OCI-LY7 (cell line): Measurements from ENCODE around the gene CDK17. TPM values are rescaled to one million over a fixed set of nuclear protein-coding genes. Genes with fewer than 3 reads are reported as not detected.

ENCODE experiments used
- BruUV-seq: library from RNA; stranded (reverse); fragments of 400-500 nt; replicated peaks from 2 replicates; lab custom pipeline; 2021; lab: Mats Ljungman, UMichigan
- CTCF ChIA-PET: fragments of 300-600 bp; sonication (Branson Sonifier 250); formaldehyde crosslinking; loops from one replicate; lab custom pipeline; 2022; ENCODE audit warnings: antibody characterized with exemption; ENCODE audit not compliant: unreplicated experiment; lab: Charles Lee
- POLR2A ChIA-PET: fragments of 300-600 bp; sonication (Branson Sonifier 250); formaldehyde crosslinking; loops from one replicate; lab custom pipeline; 2022; ENCODE audit warnings: antibody characterized with exemption; lab: Charles Lee
- DNase-seq: peaks from one replicate; pipeline ENCODE4 v3.0.0-alpha.2; 2015; ENCODE audit warnings: low spot score
- H2AFZ ChIP-seq: fragments of 200-600 bp; sonication (generic), shearing (Covaris generic); 2 replicates; pipeline ENCODE4 v1.6.1; 2014; ENCODE audit warnings: mild to moderate bottlenecking, antibody characterized with exemption, low read length, moderate library complexity
- H3K27ac ChIP-seq: fragments of 200-600 bp; sonication (generic); 2 replicates; pipeline ENCODE4 v1.5.1; 2014; ENCODE audit warnings: mixed run types, low read depth, mild to moderate bottlenecking, moderate library complexity, low read length, inconsistent platforms; ENCODE audit not compliant: poor library complexity, severe bottlenecking
- H3K36me3 ChIP-seq: fragments of 200-600 bp; sonication (generic); 2 replicates; pipeline ENCODE4 v1.6.1; 2014; ENCODE audit warnings: mild to moderate bottlenecking, antibody characterized with exemption, low read length, moderate library complexity, mixed read lengths; ENCODE audit not compliant: insufficient read depth
- H3K4me1 ChIP-seq: fragments of 200-600 bp; sonication (generic); 2 replicates; pipeline ENCODE4 v1.5.1; 2014; ENCODE audit warnings: mild to moderate bottlenecking, low read length; ENCODE audit not compliant: insufficient read depth, poor library complexity, severe bottlenecking
- H3K4me2 ChIP-seq: fragments of 200-600 bp; sonication (generic); 2 replicates; pipeline ENCODE4 v1.6.1; 2014; ENCODE audit warnings: mild to moderate bottlenecking, low read length
- H3K4me3 ChIP-seq: fragments of 200-600 bp; sonication (generic); 2 replicates; pipeline ENCODE4 v1.5.1; 2014; ENCODE audit warnings: mild to moderate bottlenecking, low read depth, low read length; ENCODE audit not compliant: poor library complexity, severe bottlenecking
- H3K79me2 ChIP-seq: fragments of 200-600 bp; sonication (generic); 2 replicates; pipeline ENCODE4 v1.6.1; 2016; ENCODE audit warnings: low read depth, mild to moderate bottlenecking, low read length, moderate library complexity, mixed read lengths; ENCODE audit not compliant: insufficient read depth
- H3K9me2 ChIP-seq: fragments of 200-600 bp; sonication (generic); 2 replicates; pipeline ENCODE4 v1.6.1; 2016; ENCODE audit warnings: mild to moderate bottlenecking, low read length, mixed read lengths; ENCODE audit not compliant: insufficient read depth
- H3K9me3 ChIP-seq: fragments of 200-600 bp; sonication (generic); 2 replicates; pipeline ENCODE4 v1.6.1; 2014; ENCODE audit warnings: mild to moderate bottlenecking, mixed run types, low read length, mixed read lengths
- H4K20me1 ChIP-seq: fragments of 200-600 bp; sonication (generic); 2 replicates; pipeline ENCODE4 v1.6.1; 2014; ENCODE audit warnings: mild to moderate bottlenecking, antibody characterized with exemption, low read length, moderate library complexity, mixed read lengths; ENCODE audit not compliant: insufficient read depth
- EZH2phosphoT487 ChIP-seq: fragments of 200-600 bp; sonication (generic); IDR thresholded peaks from 2 replicates; pipeline ENCODE4 v1.6.1; 2018; ENCODE audit warnings: low read depth, borderline replicate concordance, mild to moderate bottlenecking, mixed run types, antibody characterized with exemption, low read length, moderate library complexity, mixed read lengths
- intact Hi-C: fragments of 100-400 bp; cut with micrococcal nuclease; formaldehyde crosslinking; loops from one replicate; pipeline ENCODE4 v1.10.0; 2022; ENCODE audit not compliant: unreplicated experiment
- total RNA-seq, 2 experiments: library from RNA; depleted of rRNA in 1 of 2; stranded (reverse); fragments of >200 nt in 1 of 2; shearing (Covaris generic) in 1 of 2; gene quantifications; 2 replicates each; pipeline ENCODE4 v1.2.3, GENCODE V29; 2014 to 2022
- TF ChIP-seq, protein P1 (sequence below): fragments of 200-600 bp; sonication (generic); conservative IDR thresholded peaks from 2 replicates; pipeline ENCODE4 v1.5.1; 2014; ENCODE audit warnings: mild to moderate bottlenecking, antibody characterized with exemption, low read length, moderate library complexity, mixed read lengths

The CDK17 gene
- total RNA-seq, 2 experiments from 2014 or later: 34.5 to 43.4 TPM

GRCh38 chr12:96238336-96239047 is 161.7 kb downstream of the CDK17 start:
- no TSS peak for BruUV-seq
- CTCF ChIA-PET: no interaction called here
- H3K27ac ChIP-seq: no peak overlapping the region
- no peaks in the 10 kb centered on the region for H3K9me3 ChIP-seq
- no peaks in the 10 kb centered on the region for H4K20me1 ChIP-seq
- H3K4me1 ChIP-seq: no peaks in the 10 kb centered on the region
- H3K4me3 ChIP-seq: no peak overlapping the region
- POLR2A ChIA-PET: interaction anchor here (0.6 kb wide), 1 partner anchor 213 kb away, joined by 3 read pairs; no protein-coding TSS in a partner anchor
- no peaks in the 10 kb centered on the region for H3K36me3 ChIP-seq
- TF ChIP-seq, protein P1, sequence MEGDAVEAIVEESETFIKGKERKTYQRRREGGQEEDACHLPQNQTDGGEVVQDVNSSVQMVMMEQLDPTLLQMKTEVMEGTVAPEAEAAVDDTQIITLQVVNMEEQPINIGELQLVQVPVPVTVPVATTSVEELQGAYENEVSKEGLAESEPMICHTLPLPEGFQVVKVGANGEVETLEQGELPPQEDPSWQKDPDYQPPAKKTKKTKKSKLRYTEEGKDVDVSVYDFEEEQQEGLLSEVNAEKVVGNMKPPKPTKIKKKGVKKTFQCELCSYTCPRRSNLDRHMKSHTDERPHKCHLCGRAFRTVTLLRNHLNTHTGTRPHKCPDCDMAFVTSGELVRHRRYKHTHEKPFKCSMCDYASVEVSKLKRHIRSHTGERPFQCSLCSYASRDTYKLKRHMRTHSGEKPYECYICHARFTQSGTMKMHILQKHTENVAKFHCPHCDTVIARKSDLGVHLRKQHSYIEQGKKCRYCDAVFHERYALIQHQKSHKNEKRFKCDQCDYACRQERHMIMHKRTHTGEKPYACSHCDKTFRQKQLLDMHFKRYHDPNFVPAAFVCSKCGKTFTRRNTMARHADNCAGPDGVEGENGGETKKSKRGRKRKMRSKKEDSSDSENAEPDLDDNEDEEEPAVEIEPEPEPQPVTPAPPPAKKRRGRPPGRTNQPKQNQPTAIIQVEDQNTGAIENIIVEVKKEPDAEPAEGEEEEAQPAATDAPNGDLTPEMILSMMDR: no peak
- H3K4me2 ChIP-seq: no peak overlapping the region
- intact Hi-C loops: no loop called here
- no peak for DNase-seq
- H2AFZ ChIP-seq: no peak overlapping the region
- H3K79me2 ChIP-seq: no peaks in the 10 kb centered on the region
- no peaks in the 10 kb centered on the region for H3K9me2 ChIP-seq

- POLR2A ChIA-PET: no interaction called here
- H3K27ac ChIP-seq: no peak overlapping the region
- H3K4me3 ChIP-seq: no peak overlapping the region
- intact Hi-C loops: no loop called here
- BruUV-seq: no TSS peak
- H4K20me1 ChIP-seq: no peaks in the 10 kb centered on the region
- H3K79me2 ChIP-seq: no peaks in the 10 kb centered on the region
- no peaks in the 10 kb centered on the region for H3K4me1 ChIP-seq
- no peaks in the 10 kb centered on the region for H3K9me3 ChIP-seq
- H3K9me2 ChIP-seq: no peaks in the 10 kb centered on the region
- H3K4me2 ChIP-seq: no peak overlapping the region
- no peak for DNase-seq
- H3K36me3 ChIP-seq: no peaks in the 10 kb centered on the region
- no peak overlapping the region for H2AFZ ChIP-seq
- TF ChIP-seq, protein P1: no peak
- TF ChIP-seq EZH2phosphoT487: no peak
- CTCF ChIA-PET: no interaction called here
Measured at GRCh38 chr12:96237465-96238077, 162.7 kb downstream of the CDK17 start.

DNA sequence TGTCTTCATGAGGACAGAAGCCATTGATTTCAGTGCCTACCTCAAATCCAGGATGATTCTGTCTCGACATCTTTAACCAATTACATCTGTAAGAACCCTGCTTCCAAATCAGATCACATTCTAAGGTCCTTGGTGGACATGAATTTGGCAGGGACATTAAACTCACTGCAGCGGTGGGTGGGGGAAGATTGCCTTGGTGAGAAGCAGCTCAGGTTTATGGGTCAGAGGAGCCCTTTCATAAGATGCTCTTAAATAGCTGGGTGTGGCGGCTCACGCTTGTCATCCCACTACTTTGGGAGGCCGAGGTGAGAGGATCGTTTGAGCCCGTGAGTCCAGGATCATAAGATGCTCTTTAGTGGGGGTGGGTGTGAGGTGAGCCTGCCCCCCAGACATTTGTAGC is 163.2 kb downstream of the CDK17 start:
- H3K9me3 ChIP-seq: no peaks in the 10 kb centered on the region
- H3K9me2 ChIP-seq: no peaks in the 10 kb centered on the region
- H3K79me2 ChIP-seq: no peaks in the 10 kb centered on the region
- no peak overlapping the region for H3K4me3 ChIP-seq
- DNase-seq: no peak
- ChIA-PET POLR2A (no interaction called here), CTCF (interaction anchor here (0.6 kb wide), 1 partner anchor 327 kb away, joined by 5 read pairs; no protein-coding TSS in a partner anchor)
- H3K27ac ChIP-seq: no peak overlapping the region
- no peak overlapping the region for H3K4me2 ChIP-seq
- no peaks in the 10 kb centered on the region for H3K4me1 ChIP-seq
- intact Hi-C loops: no loop called here
- H3K36me3 ChIP-seq: no peaks in the 10 kb centered on the region
- no peak overlapping the region for H2AFZ ChIP-seq
- no peak for TF ChIP-seq EZH2phosphoT487
- TF ChIP-seq, protein P1: no peak
- BruUV-seq: no TSS peak
- no peaks in the 10 kb centered on the region for H4K20me1 ChIP-seq
